Measurements from ENCODE around the gene EAF2. TPM values are rescaled to one million over a fixed set of nuclear protein-coding genes. Genes with fewer than 3 reads are reported as not detected.

Gene EAF2
- total and polyA plus RNA-seq, 2 donors (not counting 3 experiments of a cell fraction or from before 2014, with no cell fraction given): 0.63 to 1.5 TPM

GRCh38 chr3:121800906-121801305, 34.1 kb upstream of the EAF2 start:
- BruUV-seq (replicated peaks): no TSS peak
- CTCF ChIA-PET: interaction anchor here (1.0 to 1.5 kb wide), 2 partner anchors 8 to 12 kb away, joined by 3 read pairs; no protein-coding TSS in a partner anchor

More at GRCh38 chr3:121800906-121801305, 34.1 kb upstream of the EAF2 start:
- H3K79me2 ChIP-seq (ENCODE audit: control insufficient read depth, insufficient read depth, low read length): no peaks in the 10 kb centered on the region
- TF ChIP-seq GATA2 (IDR thresholded peaks at IDR 0.05; ENCODE audit: insufficient read depth, insufficient read length, low read depth, low read length): no peak
- TF ChIP-seq FOS (IDR thresholded peaks at IDR 0.05; ENCODE audit: borderline replicate concordance, insufficient read depth, low read length): no peak
- TF ChIP-seq POLR2A (IDR thresholded peaks at IDR 0.05; ENCODE audit: low read depth, low read length): no peak
- no peak for TF ChIP-seq MYC (IDR thresholded peaks at IDR 0.05; ENCODE audit: low read depth, low read length)
- no peak for TF ChIP-seq JUN (IDR thresholded peaks at IDR 0.05; ENCODE audit: borderline replicate concordance, insufficient read depth, insufficient read length, low read depth)
- TF ChIP-seq MAX (IDR thresholded peaks at IDR 0.05; ENCODE audit: insufficient read depth, insufficient read length): no peak
- no peak for TF ChIP-seq CTCF (IDR thresholded peaks at IDR 0.05; ENCODE audit: extremely low read depth in 1 of 2, insufficient read depth in 1 of 2, low read depth in 1 of 2, low read length in 2 of 2)
- no peak for TF ChIP-seq EZH2 (IDR thresholded peaks at IDR 0.05; ENCODE audit: borderline replicate concordance, low read depth, low read length, severe bottlenecking)
- no peak for TF ChIP-seq POLR2AphosphoS5 (IDR thresholded peaks at IDR 0.05; ENCODE audit: insufficient read depth, low read depth, low read length)
- H3K4me2 ChIP-seq (ENCODE audit: insufficient read depth, low read length): no peak overlapping the region
- no peaks in the 10 kb centered on the region for H3K4me1 ChIP-seq (ENCODE audit: control insufficient read depth, extremely low read depth, insufficient read depth, low read length)
- intact Hi-C loops (cut with micrococcal nuclease) (no loop called here), dilution Hi-C loops (cut with MboI; ENCODE audit: extremely low pct_ligation_motif_present, low sequenced_read_pairs) (no loop called here)
- FAIRE-seq: no peak
- H3K27ac ChIP-seq (ENCODE audit: insufficient read depth, low read depth, low read length): no peak overlapping the region
- no peaks in the 10 kb centered on the region for H3K9me3 ChIP-seq (replicated peaks; ENCODE audit: control insufficient read depth, insufficient read depth, low read length)
- no peaks in the 10 kb centered on the region for H3K36me3 ChIP-seq (ENCODE audit: control insufficient read depth in 2 of 2, extremely low read depth in 1 of 2, insufficient read depth in 2 of 2, low read length in 2 of 2)
- no peak overlapping the region for H3K4me3 ChIP-seq (replicated peaks in 1 of 3; ENCODE audit: insufficient read depth in 1 of 3, low read depth in 1 of 3, low read length in 3 of 3)
- no peak overlapping the region for H2AFZ ChIP-seq (ENCODE audit: low read depth, low read length)
- H4K20me1 ChIP-seq (replicated peaks; ENCODE audit: control insufficient read depth, extremely low read depth, insufficient read depth, low read length): no peaks in the 10 kb centered on the region
- no peak for DNase-seq (ENCODE audit: low read depth, low spot score)
- H3K9me1 ChIP-seq (replicated peaks; ENCODE audit: control insufficient read depth, extremely low read depth, insufficient read depth, low read length): no peaks in the 10 kb centered on the region
- H3K9ac ChIP-seq (replicated peaks; ENCODE audit: extremely low read depth, insufficient read depth, low read length): no peak overlapping the region
- H3K27me3 ChIP-seq (ENCODE audit: control insufficient read depth in 2 of 2, insufficient read depth in 2 of 2, low read length in 2 of 2): no peaks in the 10 kb centered on the region
- POLR2A ChIA-PET: interaction anchor here (0.7 kb wide), 1 partner anchor 139 kb away, joined by 6 read pairs; no protein-coding TSS in a partner anchor
